SHP77 (cell line): ENCODE measurements around the gene LRRC4C.
"Not testable (repeated sequence)": the region's sequence is repeated elsewhere in the genome, so short reads cannot be mapped to it uniquely, and the experiment has no call there.

Experiments
- DNase-seq, 2 experiments: peaks; one replicate each; lab custom pipeline; 2025; lab: John Stamatoyannopoulos, UW

LRRC4C gene

DNA sequence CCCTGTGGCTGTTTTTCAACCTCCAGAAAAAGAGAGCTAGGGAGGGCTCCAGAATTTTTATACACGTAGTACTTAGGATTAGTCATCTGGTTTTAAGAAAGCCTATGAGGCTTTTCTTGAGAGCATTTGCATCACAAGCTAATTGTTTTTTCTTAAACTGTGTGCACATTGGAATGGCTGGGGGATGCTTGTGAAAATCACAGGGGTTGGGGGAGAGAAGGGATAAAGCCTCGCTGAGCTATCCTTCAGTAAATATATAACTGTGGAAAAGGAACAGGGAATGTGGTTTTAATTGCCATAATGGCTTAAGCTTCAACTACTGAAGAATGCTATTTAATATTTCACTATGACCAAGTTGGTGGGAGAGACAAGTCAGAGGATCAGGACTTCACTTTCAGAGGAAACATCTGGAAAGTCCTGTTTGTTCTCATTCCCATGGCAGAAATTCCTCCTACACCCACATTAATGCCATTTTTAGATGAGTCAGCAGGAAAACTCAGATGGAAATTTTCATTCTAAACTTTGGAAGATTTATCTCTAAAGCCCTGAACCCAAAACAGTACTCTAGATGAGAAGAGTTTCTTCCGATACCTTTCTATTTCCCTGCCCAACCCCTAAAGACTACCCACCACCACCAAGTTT lies 591.3 kb downstream of the LRRC4C start:
- DNase-seq = no peak

- DNase-seq = not testable (repeated sequence)
Measured at GRCh38 chr11:40857754-40858153, 601.7 kb downstream of the LRRC4C start.

DNA sequence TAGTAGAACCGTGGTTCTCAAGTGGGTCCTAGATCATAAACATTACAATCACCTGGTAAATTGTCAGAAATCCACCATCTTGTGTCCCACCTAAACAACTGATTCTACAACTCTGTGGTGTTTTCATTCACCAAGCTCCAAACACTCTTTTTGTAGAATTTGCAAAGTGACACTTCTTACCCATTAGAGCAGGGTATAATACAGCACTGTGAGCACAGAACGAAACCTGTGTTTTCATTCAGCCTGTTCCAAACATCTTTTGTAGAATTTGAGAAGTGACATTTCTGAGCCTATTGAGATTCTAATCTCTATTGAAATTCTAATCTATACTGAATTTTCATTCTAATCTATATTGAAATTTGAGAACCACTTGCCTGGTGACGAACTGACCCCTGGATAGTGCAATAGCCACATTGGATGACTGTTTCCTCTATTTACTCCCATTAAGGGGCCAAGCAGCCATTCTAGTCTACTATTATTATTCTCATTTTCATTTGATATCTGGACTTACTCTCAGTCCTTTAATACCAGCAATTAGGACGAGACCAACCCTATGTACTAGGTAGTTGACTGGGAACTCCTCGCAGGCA lies 616.6 kb downstream of the LRRC4C start:
- no peak for DNase-seq

GRCh38 chr11:40841231-40841630 lies 618.2 kb downstream of the LRRC4C start:
- no peak for DNase-seq

DNA sequence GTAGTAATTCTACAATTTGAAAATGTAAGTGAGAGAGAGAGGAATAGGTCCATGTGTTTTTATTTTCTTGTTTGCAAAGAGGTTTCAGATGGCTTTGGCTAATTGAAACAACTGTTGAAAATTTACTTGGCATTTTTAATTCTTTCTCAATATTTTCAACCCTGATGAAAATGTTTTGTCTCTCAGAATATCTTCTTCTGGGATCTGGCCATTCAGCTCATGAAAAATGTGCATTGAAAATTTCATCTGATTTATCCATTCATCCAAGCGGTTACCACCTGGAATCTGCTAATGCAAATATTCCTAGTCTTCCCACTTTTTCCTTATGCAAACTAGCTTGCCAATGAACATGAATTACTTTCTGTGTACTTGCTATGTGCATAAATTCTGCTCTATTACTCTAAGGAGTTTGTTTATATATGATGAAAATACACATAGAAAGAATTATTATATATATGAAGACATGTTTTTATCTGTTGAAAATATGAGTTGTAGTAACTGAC lies 621.2 kb downstream of the LRRC4C start:
- no peak for DNase-seq

GRCh38 chr11:40827116-40827515 lies 632.3 kb downstream of the LRRC4C start:
- DNase-seq = no peak

- no peak for DNase-seq
Measured at GRCh38 chr11:40826601-40827000, 632.9 kb downstream of the LRRC4C start.

GRCh38 chr11:40825201-40825834 lies 634.1 kb downstream of the LRRC4C start:
- no peak for DNase-seq

GRCh38 chr11:40819230-40819629 lies 640.2 kb downstream of the LRRC4C start:
- DNase-seq = no peak

DNA sequence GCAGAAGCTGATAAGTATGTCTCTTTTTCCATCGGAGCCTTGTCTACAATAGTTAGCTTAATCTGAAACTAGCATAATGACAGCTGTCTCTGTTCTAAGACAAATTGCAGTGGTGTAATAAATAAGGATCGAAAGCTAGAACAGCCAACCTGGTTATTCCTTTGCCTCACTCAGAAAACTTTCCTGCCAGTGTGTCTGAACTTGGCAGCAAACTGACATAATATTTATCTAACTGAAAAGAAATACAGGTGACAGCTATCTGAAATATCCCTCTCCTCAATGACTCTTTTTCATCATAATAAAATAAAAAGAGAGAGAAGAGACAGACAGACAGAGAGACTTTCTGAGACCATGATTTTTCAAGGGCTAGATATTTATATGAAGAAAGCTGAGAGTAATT lies 642.5 kb downstream of the LRRC4C start:
- no peak for DNase-seq

- DNase-seq = no peak
Measured at GRCh38 chr11:40797981-40798380, 661.5 kb downstream of the LRRC4C start.

DNA sequence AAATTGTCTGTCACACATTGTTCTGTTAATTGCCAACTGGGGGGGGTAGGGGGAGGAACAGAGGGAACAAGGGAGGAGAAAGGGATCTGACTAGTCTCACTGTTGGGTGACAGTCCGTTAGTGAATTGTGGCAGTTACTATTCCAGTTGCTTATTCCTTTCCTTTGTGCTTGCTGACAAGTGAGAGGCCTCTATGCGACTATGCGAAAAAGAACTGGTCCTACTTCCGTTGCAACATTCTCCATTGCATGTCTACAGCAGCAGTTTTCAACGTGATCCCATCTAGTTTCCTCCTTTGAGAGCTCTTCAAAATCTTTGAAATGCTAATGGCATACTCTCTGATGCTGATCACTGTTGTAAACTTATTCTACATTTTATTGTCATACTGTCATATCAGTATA lies 672.2 kb downstream of the LRRC4C start:
- no peak for DNase-seq

DNA sequence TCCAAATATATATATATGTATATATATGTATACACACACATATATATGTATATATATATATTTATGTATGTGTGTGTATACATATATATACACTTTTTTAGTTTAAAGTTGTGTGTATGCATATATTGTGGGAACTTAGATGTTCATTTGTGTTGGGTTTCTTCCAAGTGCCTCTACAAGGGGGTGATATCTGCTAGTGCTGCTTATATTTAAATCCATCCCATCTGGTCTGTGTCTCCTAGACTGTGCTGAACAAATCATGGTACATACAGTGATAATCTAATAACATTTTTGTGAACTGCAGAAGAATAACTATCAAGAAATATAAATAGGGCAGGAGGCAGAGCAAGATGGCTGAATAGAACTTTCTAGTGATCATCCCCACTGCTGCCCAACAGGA lies 696.4 kb downstream of the LRRC4C start:
- DNase-seq = no peak

DNA sequence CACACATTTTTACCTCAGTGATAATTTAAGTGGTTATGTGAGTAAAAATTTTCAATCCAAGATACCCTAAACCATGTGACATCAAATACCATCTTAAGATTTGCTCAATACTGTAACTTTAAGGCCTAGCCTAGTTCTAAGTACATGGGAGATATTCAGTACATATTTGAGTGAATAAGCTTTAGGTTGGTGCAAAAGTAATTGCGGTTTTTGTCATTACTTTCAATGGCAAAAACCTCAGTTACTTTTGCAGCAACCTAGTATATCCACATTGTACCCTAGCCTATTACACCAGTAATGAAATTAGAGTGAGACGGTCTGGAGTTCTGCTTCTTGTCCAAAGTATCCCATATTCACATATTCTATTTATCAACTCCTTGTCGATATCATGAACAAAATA lies 700.1 kb downstream of the LRRC4C start:
- DNase-seq = no peak

GRCh38 chr11:40754297-40754696 lies 705.2 kb downstream of the LRRC4C start:
- no peak for DNase-seq

- no peak for DNase-seq
Measured at GRCh38 chr11:40746282-40746681, 713.2 kb downstream of the LRRC4C start.

DNA sequence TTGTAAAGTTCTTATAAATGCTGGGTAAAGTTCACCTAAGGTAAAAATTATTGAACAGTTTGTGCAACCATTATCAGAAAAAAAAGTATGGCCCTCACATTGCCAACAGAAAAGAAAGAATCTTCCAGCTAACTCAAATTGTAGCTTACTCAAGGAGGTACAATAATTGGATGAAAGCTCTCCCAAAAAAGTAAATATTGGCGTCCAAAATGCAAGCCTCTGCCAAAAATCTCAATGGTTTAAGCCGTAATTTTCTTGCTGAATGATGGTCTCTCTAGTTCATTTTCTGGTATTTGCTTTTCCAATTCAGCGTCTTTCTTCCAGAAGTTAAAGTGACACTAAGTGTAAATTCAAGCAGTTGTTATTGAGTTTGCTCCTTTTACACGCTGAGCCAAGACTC lies 727.3 kb downstream of the LRRC4C start:
- DNase-seq = no peak

GRCh38 chr11:40722179-40722795 lies 737.2 kb downstream of the LRRC4C start:
- peak; percentile 26 to 58 for DNase-seq

DNA sequence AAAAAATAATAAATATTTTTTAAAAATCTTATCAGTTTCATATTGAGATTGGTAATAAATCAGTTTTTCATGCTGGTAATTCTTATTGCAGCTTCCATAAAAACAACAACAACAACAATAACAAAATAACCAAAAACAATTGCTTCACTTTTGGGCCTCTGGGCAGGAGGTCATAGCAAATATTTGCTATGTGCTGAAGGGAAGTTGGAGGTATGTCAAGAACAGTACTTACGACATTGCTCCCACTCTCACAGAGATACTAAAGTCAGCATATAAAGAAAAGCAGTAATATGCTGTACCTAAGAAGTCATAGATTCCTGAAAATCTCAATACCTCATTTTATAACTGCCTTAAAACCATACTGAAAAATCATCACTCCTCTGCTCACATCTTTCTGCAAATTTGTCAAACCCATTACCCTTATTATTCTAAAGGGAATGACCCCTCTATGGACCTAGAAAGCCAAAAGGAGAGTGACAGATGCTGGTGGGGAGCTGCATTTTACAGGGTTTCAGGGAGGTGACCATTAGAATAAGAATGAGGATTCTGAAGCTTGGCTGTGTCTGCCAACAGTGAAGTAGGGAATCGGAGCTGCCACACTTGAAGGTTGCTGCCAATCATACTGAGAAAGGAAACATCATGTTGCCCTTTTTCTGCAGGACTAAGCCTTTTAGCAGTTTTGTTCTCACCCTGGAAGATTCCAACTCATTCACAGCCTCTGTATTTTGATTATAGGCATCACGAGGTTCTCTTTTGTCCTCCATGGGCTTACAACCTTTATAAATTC lies 742.9 kb downstream of the LRRC4C start:
- DNase-seq = no peak

DNA sequence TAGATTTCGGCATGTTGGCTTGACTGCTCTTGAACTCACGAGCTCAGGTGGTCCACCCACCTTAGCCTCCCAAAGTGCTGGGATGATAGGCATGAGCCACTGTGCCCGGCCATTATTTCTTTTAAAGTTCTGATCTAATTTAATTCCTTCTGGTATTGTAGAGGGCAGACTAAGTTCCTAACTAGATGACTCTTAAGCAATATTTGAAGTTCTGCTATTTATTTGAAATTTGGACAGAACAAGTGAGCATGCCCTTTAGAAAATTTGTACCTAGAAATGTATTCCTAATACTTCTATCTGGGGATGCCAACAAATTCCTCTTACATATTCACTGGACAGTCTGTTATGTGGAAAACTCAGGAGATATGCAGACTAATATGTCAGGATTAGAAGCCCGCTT lies 746.4 kb downstream of the LRRC4C start:
- no peak for DNase-seq

GRCh38 chr11:40701027-40701426 lies 758.4 kb downstream of the LRRC4C start:
- DNase-seq = no peak

DNA sequence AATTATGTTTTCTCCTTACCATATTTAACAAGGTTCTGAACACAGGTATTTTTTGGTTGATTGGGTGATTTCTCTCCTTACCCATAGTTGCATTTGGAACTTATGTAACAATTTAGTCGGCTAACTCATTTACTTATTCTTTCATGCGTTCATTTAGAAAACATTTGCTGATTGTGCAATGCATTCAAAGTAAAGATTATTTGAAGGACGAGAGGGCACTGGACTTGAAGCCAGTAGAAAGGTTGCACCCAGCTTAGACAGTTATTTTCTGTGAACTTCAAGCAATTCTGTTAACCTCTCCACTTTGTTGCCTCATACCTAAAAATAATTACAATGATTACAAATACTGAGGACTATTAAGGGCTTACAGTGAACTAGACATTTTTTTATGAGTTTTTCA lies 769.6 kb downstream of the LRRC4C start:
- DNase-seq = no peak
